ENCODE data around the gene GOLT1B. TPM values are rescaled to one million over a fixed set of nuclear protein-coding genes. Genes with fewer than 3 reads are reported as not detected.
A peak's percentile ranks its signal among the peaks of the same experiment; 100 is the strongest.

The GOLT1B gene
- polyA plus RNA-seq, 1 experiment: 78.0 TPM

- no peak for DNase-seq (ENCODE audit: low read depth, low spot score)
- H3K27me3 ChIP-seq (ENCODE audit: control insufficient read depth, insufficient read depth, low read length): no peaks in the 10 kb centered on the region
- ChIA-PET CTCF (interaction anchor here (2.0 kb wide), 1 partner anchor 10 kb away, joined by 4 read pairs; no protein-coding TSS in a partner anchor), POLR2A (interaction anchor here (2.1 to 2.4 kb wide), 2 partner anchors 9 to 65 kb away, joined by 8 to 15 read pairs; partner anchors contain the start of gene PYROXD1)
- H3K27ac ChIP-seq (ENCODE audit: low read depth, low read length): no peak overlapping the region
- TF ChIP-seq CTCF (IDR thresholded peaks at IDR 0.05; ENCODE audit: low read depth, low read length): no peak
- H3K4me3 ChIP-seq (ENCODE audit: low read depth, low read length): peak overlapping the region; percentile 89
- H3K9me3 ChIP-seq (ENCODE audit: control insufficient read depth, insufficient read depth, low read length): no peaks in the 10 kb centered on the region; the same call in 1 of the 2 replicates
Measured at GRCh38 chr12:21502872-21503271, 1.3 kb downstream of the GOLT1B start.

GRCh38 chr12:21505888-21506287, 4.3 kb downstream of the GOLT1B start:
- no peak for TF ChIP-seq CTCF (IDR thresholded peaks at IDR 0.05; ENCODE audit: low read depth, low read length)
- ChIA-PET CTCF (interaction anchor here (0.9 kb wide), 1 partner anchor 54 kb away, joined by 3 read pairs; no protein-coding TSS in a partner anchor), POLR2A (no interaction called here)
- DNase-seq (ENCODE audit: low read depth, low spot score): no peak
- Histone ChIP-seq H3K4me3 (ENCODE audit: low read depth, low read length) (no peak overlapping the region), H3K27me3 (ENCODE audit: control insufficient read depth, insufficient read depth, low read length) (no peaks in the 10 kb centered on the region), H3K27ac (ENCODE audit: low read depth, low read length) (no peak overlapping the region), H3K9me3 (ENCODE audit: control insufficient read depth, insufficient read depth, low read length) (no peaks in the 10 kb centered on the region; the same call in 1 of the 2 replicates)

- Histone ChIP-seq H3K27me3 (ENCODE audit: control insufficient read depth, insufficient read depth, low read length) (no peaks in the 10 kb centered on the region), H3K9me3 (ENCODE audit: control insufficient read depth, insufficient read depth, low read length) (no peaks in the 10 kb centered on the region), H3K4me3 (ENCODE audit: low read depth, low read length) (no peak overlapping the region), H3K27ac (ENCODE audit: low read depth, low read length) (no peak overlapping the region)
- no peak for TF ChIP-seq CTCF (IDR thresholded peaks at IDR 0.05; ENCODE audit: low read depth, low read length)
- ChIA-PET POLR2A (interaction anchor here (0.7 kb wide), 1 partner anchor 145 kb away, joined by 3 read pairs; no protein-coding TSS in a partner anchor), CTCF (interaction anchor here (0.6 to 1.2 kb wide), 3 partner anchors 172 to 190 kb away, joined by 3 to 5 read pairs (median 3); no protein-coding TSS in a partner anchor)
- DNase-seq (ENCODE audit: low read depth, low spot score): no peak
Measured at GRCh38 chr12:21507849-21508248, 6.3 kb downstream of the GOLT1B start.

- POLR2A ChIA-PET: interaction anchor here (0.6 kb wide), 1 partner anchor 10 kb away, joined by 6 read pairs; no protein-coding TSS in a partner anchor
- no peak for DNase-seq (ENCODE audit: low read depth, low spot score)
- no peak overlapping the region for H3K27ac ChIP-seq (ENCODE audit: low read depth, low read length)
Measured at GRCh38 chr12:21509768-21510167, 8.2 kb downstream of the GOLT1B start.

More at GRCh38 chr12:21509768-21510167, 8.2 kb downstream of the GOLT1B start:
- Histone ChIP-seq H3K27me3 (ENCODE audit: control insufficient read depth, insufficient read depth, low read length) (no peaks in the 10 kb centered on the region), H3K4me3 (ENCODE audit: low read depth, low read length) (no peak overlapping the region), H3K9me3 (ENCODE audit: control insufficient read depth, insufficient read depth, low read length) (no peaks in the 10 kb centered on the region)
- no peak for TF ChIP-seq CTCF (IDR thresholded peaks at IDR 0.05; ENCODE audit: low read depth, low read length)
- CTCF ChIA-PET: no interaction called here
